NT2/D1 (cell line): ENCODE measurements around the gene RBBP8NL.

Experiments used
- YY1 ChIP-seq: IDR thresholded peaks from 2 replicates; pipeline ENCODE4 v1.6.1; 2011; ENCODE audit not compliant: insufficient read length, insufficient read depth
- ZNF274 ChIP-seq: IDR thresholded peaks from 2 replicates; pipeline ENCODE4 v1.6.1; 2011; ENCODE audit warnings: mild to moderate bottlenecking, low read depth, low read length

GRCh38 chr20:62464990-62465389, 37.7 kb upstream of the RBBP8NL start:
- TF ChIP-seq ZNF274: no peak
- no peak for TF ChIP-seq YY1
